ENCODE data around the gene TFPI. TPM values are rescaled to one million over a fixed set of nuclear protein-coding genes. Genes with fewer than 3 reads are reported as not detected.

The TFPI gene
- total and polyA plus RNA-seq, 2 of the 8 experiments (the other 6 are each of a cell fraction or from before 2014, with no cell fraction given) = 2.0 to 7.1 TPM

DNA sequence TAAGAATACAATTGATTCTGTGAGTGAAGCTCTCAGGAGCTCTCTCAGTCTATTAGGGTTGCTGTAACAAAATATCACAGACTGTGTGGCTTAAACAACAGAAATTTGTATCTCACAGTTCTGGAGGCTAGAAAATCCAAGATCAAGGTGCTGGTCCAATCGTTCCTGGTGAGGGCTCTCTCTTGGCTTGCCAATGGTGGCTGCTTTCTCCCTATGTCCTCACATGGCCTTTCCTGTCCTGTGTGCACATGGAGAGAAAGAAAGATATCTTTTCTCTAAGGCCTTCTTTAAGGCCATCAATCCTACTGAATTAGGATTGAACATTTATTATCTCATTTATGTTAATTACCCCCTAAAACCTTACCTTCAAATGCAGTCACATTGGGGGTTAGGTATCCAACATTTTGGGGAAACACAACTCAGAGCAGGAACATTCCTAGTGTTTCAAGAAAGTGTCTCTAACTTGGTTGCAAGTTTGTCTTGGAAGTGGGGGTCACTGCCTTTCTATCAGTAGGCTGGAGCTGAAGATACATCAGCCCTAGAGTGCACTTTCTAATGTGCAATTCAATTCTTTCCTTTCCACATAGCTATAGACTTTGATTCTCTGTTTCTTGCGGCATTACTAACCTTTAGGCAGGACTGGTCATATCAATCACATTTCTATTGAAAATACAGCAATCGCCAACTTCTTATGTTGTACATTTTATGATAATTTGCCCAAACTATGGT is 24.8 kb downstream of the TFPI start (continued):
- TF ChIP-seq, protein P1, sequence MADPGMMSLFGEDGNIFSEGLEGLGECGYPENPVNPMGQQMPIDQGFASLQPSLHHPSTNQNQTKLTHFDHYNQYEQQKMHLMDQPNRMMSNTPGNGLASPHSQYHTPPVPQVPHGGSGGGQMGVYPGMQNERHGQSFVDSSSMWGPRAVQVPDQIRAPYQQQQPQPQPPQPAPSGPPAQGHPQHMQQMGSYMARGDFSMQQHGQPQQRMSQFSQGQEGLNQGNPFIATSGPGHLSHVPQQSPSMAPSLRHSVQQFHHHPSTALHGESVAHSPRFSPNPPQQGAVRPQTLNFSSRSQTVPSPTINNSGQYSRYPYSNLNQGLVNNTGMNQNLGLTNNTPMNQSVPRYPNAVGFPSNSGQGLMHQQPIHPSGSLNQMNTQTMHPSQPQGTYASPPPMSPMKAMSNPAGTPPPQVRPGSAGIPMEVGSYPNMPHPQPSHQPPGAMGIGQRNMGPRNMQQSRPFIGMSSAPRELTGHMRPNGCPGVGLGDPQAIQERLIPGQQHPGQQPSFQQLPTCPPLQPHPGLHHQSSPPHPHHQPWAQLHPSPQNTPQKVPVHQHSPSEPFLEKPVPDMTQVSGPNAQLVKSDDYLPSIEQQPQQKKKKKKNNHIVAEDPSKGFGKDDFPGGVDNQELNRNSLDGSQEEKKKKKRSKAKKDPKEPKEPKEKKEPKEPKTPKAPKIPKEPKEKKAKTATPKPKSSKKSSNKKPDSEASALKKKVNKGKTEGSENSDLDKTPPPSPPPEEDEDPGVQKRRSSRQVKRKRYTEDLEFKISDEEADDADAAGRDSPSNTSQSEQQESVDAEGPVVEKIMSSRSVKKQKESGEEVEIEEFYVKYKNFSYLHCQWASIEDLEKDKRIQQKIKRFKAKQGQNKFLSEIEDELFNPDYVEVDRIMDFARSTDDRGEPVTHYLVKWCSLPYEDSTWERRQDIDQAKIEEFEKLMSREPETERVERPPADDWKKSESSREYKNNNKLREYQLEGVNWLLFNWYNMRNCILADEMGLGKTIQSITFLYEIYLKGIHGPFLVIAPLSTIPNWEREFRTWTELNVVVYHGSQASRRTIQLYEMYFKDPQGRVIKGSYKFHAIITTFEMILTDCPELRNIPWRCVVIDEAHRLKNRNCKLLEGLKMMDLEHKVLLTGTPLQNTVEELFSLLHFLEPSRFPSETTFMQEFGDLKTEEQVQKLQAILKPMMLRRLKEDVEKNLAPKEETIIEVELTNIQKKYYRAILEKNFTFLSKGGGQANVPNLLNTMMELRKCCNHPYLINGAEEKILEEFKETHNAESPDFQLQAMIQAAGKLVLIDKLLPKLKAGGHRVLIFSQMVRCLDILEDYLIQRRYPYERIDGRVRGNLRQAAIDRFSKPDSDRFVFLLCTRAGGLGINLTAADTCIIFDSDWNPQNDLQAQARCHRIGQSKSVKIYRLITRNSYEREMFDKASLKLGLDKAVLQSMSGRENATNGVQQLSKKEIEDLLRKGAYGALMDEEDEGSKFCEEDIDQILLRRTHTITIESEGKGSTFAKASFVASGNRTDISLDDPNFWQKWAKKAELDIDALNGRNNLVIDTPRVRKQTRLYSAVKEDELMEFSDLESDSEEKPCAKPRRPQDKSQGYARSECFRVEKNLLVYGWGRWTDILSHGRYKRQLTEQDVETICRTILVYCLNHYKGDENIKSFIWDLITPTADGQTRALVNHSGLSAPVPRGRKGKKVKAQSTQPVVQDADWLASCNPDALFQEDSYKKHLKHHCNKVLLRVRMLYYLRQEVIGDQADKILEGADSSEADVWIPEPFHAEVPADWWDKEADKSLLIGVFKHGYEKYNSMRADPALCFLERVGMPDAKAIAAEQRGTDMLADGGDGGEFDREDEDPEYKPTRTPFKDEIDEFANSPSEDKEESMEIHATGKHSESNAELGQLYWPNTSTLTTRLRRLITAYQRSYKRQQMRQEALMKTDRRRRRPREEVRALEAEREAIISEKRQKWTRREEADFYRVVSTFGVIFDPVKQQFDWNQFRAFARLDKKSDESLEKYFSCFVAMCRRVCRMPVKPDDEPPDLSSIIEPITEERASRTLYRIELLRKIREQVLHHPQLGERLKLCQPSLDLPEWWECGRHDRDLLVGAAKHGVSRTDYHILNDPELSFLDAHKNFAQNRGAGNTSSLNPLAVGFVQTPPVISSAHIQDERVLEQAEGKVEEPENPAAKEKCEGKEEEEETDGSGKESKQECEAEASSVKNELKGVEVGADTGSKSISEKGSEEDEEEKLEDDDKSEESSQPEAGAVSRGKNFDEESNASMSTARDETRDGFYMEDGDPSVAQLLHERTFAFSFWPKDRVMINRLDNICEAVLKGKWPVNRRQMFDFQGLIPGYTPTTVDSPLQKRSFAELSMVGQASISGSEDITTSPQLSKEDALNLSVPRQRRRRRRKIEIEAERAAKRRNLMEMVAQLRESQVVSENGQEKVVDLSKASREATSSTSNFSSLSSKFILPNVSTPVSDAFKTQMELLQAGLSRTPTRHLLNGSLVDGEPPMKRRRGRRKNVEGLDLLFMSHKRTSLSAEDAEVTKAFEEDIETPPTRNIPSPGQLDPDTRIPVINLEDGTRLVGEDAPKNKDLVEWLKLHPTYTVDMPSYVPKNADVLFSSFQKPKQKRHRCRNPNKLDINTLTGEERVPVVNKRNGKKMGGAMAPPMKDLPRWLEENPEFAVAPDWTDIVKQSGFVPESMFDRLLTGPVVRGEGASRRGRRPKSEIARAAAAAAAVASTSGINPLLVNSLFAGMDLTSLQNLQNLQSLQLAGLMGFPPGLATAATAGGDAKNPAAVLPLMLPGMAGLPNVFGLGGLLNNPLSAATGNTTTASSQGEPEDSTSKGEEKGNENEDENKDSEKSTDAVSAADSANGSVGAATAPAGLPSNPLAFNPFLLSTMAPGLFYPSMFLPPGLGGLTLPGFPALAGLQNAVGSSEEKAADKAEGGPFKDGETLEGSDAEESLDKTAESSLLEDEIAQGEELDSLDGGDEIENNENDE (IDR thresholded peaks at IDR 0.05; ENCODE audit: insufficient replicate concordance, low read length) = no peak
- TF ChIP-seq, protein P2, sequence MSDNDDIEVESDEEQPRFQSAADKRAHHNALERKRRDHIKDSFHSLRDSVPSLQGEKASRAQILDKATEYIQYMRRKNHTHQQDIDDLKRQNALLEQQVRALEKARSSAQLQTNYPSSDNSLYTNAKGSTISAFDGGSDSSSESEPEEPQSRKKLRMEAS (IDR thresholded peaks at IDR 0.05) = no peak
- TF ChIP-seq RBBP5 (IDR thresholded peaks at IDR 0.05; ENCODE audit: borderline replicate concordance, low read depth, low read length) = no peak
- TF ChIP-seq BACH1 (IDR thresholded peaks at IDR 0.05; ENCODE audit: low read length) = no peak
- no peak for TF ChIP-seq MAFK (IDR thresholded peaks at IDR 0.05; ENCODE audit: low read depth, low read length)
- TF ChIP-seq RXRA (IDR thresholded peaks at IDR 0.05; ENCODE audit: insufficient read depth, low read depth, low read length) = no peak
- no peak for TF ChIP-seq KDM5A (IDR thresholded peaks at IDR 0.05; ENCODE audit: low read length)
- no peak for TF ChIP-seq KDM4A (IDR thresholded peaks at IDR 0.05; ENCODE audit: low read depth, low read length, severe bottlenecking)
- no peak for TF ChIP-seq CHD2 (IDR thresholded peaks at IDR 0.05; ENCODE audit: low read length)
- no peak for TF ChIP-seq TAF7 (optimal IDR thresholded peaks at IDR 0.05; ENCODE audit: borderline replicate concordance, low read depth, low read length)
